Tongue (tissue), 2 donors: ENCODE data around the gene DNM1. TPM values are rescaled to one million over a fixed set of nuclear protein-coding genes. Genes with fewer than 3 reads are reported as not detected.

ENCODE experiments used
- DNase-seq: peaks from one replicate; pipeline ENCODE4 v3.0.0-alpha.2; 2015
- total RNA-seq: library from RNA; depleted of rRNA; stranded (reverse); fragments of >200 nt; gene quantifications from one replicate; pipeline ENCODE4 v1.2.3, GENCODE V29; 2014

Gene DNM1
- total RNA-seq, 1 donor from 2014 or later = 31.9 TPM

DNA sequence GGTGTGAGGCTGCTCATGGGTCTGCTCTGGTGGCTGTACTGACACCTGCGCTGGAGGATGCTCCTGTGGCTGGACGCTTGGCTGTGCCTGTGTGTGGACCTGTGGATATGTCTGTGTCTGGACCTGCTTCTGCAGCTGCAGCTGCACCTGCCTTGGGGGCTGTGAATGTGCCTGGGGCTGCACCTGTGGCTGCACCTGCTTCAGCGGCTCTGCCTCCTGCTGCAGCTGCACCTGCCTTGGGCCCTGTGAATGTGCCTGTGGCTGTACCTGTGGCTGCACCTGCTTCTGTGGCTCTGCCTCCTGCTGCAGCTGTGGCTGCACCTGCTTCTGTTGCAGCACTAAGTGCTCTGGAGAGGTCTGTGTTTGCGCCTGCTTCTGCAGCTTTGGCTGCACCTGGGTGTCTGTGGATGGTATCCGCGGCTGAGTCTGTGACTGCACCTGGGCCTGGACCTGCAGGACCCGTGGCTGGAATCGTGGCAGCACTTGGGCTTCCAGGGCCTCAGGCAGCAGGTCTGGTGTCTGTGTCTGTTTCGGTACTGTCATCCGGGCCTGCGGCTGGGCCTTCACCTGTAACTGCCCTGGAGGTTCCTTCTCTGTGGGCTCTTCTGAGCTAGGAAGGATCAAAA lies 24.3 kb upstream of the DNM1 start:
- DNase-seq = no peak

DNA sequence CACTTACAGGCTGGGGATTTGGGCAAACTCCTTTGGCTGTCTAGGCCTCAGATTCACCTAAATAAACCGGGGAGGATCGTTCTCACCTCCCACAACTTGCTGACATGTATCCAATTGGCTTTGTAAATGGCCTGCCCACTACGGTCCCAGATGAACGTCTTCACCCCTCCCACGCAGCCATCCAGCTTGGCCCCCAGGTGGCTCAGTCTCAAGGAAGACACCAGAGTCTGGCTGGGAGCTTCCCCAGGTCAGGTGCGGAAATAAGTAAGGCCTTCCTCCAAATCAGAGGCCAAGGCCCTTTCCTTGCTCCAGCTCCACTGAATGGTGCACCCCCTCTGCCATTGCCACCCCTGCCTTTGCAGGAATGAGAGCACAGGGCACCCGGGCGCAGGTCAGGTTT lies 23.2 kb upstream of the DNM1 start:
- no peak for DNase-seq

DNA sequence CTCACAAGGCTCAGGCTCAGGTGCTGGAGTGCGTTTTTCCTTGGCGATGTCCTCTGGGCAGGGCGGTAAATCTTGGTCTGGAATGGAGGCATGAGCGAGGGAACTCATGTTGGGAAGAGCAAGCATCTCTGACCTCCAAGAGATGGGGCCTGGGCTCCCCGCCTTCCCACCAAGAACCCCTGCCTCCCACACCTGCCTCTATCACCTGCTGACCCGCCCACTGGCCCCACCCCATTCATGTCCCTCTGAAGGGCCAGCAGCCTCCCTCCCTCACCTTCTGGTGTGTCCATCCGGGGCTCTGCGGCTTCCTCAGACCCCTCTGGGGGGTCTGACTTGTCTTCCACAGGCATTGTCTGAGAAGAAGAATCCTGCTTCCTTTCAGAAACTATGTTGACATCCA lies 22.7 kb upstream of the DNM1 start:
- DNase-seq = no peak

DNA sequence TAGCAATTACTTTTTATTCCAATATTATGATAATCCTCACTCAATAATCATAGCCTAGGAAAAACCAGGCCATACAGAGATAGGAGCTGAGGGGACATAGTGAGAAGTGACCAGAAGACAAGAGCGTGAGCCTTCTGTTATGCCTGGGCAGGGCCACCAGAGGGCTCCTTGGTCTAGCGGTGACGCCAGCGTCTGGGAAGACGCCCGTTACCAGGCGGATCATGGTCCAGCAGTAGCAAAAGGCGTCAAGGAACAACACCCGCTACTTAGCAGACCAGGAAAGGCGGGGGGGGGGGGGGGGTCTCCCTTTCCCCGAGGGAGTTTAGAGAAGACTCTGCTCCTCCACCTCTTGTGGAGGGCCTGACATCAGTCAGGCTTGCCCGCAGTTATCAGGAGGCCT lies 21.7 kb upstream of the DNM1 start:
- DNase-seq = peak; percentile 34

DNA sequence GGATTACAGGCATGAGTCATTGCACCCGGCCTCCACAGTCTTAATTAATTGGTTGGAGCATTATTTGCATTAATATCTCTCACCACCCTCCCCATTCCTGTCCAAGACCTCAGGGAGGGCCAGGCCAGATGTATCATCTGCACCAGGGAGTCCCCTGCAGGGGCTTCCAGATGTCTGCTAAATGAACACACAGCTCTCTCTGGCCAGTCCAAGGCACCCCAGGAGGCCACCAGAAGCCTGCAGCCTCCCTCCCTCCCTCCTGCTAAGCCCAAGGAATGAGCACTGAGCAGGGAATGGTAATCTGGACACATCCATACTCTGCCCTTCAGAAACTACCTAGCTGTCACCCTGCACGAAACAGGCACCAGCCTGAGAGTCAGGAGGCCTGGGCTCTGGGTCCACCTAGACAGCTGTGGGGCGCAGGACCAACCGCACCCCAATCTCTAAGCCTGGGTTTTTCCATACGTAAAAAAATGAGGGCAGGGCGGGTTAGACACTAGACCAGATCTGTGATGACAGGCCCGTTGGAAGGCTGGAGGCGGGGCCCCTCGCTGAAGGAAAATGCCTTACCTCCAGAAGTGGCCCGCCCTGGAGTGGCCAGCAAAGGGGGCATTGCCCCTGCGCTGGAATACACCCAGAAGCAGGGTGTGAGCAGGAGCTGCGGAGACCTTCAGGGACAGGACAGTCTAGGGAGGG lies 20.1 kb upstream of the DNM1 start:
- no peak for DNase-seq

DNA sequence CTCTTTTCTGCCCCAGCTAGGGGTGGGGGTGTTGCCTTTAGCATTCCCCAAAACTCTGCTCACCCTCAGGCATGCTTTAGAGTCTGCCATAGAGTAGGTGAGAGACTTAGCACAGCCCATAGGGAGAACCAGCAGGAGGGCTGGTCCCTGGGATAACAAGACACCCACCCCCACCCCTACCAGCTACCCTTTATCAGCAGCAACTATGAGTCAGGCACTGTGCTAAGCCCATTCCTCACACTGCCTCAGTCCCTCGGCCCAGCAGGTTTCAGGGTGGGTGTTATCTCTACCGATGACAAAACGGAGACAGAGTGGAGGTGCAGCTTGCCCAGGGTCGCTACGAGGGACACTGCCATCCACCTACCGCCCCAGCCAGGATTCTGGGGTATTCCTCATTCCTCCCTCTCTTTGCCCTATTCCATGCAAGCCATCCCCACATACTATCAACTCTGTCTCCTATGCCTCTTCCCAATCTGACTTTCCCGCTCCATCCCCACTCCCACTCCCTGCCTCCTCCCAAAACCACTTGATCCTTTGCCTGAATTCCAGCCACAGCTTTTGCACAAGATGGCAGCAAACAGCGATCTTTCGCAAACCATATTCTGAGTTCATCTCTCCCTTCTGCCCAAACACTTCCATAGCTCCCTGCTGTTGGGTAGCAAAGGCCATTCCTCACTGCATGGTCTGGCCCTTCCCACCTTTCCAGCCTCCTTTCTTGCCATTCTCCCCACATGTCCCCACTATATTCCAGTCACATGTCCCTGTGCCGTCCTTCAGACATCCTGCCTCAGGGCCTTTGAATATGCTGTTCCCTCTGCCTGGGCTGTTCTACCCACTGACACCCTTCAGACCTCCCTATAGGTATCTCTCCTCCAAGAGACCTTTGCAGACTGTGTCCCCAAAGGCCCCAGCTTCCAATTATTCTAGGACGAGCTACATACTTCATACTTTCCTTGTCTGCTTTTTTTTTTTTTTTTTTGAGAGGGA lies 16.9 kb upstream of the DNM1 start:
- DNase-seq = no peak

DNA sequence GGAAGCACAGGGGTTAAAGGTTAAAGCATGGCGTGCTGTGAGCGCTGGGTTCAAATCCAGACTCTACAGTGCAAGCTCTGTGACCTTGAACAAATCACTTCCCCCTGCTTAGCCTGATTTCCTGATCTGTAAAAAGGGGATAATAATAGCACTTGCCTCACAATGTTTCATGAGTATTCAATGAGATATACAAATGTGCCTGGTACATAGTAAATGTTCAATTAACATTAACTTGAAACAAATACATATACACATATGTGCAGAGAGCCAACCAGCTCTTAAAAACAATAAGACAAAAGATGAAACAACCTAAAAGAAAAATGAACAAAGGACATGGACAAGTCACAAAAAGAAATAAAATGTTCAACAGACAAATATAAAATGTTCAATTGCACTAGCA lies 15.8 kb upstream of the DNM1 start:
- no peak for DNase-seq

DNA sequence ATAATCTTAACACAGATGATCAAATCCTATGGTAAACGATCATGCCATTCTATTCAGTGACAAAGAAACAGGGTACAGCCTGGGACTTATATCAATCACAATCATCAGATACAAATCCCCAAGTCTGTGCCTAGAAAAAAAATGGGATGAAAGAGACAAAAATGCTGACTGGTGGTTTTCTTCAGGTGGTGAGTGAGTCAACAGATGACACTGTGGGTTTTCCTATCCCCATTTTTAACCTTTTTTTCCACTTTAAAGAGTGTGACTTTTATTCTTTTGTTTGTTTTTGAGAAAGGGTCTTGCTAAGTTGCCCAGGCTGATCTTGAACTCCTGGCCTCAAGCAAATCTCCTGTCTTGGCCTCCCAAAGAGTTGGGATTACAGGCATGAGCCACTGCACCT lies 15.0 kb upstream of the DNM1 start:
- DNase-seq = no peak

DNA sequence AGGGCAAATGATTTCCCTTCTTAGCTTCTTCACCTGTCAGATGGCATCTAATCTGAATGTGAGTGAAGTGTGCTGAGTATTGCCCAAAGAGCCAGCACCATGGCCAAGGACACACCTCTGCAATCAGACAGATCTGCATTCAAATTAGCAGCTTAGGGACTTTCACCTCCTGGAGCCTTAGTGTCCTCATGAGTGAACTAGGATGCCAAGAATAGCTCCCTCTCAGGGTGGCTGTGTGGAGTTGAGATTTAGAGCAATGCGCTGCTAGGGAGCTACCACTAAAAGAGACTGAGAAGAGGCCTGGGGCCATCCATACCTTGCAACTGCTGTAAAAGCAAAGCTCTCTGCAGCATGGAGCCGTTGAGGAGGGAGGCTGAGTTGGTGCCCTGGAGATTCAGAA lies 13.2 kb upstream of the DNM1 start:
- no peak for DNase-seq

DNA sequence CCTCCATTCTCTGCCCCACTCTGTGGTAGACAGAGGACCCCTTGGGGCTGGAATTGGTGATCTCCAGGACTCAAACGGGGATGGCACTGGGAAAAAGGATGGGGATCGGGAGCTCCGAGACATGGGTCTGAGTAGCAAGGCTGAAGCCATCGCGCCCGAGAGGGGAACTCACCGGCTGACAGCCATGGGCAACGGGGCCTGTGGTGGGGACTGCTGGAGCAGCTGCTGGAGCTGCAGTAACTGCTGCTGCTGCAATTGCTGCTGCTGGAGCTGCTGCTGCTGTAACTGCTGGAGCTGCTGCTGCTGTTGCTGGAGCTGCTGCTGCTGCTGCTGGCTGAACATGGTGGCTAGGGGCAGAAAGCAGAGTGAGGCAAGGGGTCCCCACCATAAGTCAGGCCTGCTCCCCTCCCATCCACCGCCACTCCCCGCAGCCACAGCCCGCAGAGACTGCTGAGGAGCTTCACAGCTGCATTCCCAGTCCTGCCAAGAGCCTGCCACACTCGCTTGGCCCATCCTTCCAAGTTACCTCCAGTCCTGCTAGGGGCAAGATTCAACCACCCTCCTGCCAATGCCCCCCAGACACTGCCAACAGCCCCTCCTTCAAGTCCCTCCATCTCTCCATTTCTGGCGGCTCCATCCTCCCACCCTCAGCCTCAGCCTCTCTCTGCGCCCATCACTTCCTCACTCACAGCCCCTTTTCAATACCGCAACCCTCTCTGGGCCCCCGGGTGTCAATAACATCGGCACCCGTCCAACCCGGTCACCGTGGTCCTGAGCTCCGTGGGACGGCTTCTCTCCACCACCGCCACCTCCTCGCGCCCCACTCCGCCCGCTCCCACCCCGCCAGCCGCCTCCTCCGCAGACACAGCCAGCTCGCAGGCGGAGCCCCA lies 12.4 kb upstream of the DNM1 start:
- DNase-seq = peak; percentile 25

DNA sequence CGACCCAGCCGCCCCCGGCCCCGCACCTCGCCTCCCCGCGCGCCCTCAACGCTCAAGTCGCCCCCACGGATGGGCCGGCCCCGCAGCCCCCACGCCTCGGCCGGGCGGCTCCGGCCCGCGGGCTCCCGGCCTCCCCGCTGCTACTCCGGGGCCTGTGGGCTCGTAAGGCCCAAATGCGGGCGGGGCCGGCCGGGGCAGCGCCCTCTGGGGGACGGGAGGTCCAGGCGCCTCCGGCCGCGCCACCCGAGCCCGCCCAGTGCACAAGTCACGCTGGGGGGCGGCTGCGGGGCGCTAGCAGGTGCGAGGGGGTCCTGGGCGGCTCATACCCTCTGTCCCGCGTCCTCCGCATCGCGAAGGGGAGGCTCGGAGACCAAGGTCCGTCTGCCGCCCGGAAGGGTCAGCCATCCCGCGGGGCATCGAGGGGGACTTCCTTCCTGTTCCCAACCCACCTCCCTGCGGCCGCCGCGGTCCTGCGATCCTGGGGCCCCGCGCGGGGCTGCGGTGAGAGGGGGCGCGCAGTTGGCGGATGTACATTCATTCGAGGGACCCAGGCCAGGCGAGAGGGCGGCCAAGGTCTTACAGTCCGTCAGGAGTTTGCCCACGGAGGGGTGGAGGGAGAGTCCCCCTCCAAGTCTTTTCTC lies 11.7 kb upstream of the DNM1 start, which contains the start of gene CIZ1:
TSS of gene CIZ1 (minus strand) at position 167 of the 641 bp plus-strand sequence. CDS start 715 bp downstream, outside the sequence.
- DNase-seq = peak; percentile 90

DNA sequence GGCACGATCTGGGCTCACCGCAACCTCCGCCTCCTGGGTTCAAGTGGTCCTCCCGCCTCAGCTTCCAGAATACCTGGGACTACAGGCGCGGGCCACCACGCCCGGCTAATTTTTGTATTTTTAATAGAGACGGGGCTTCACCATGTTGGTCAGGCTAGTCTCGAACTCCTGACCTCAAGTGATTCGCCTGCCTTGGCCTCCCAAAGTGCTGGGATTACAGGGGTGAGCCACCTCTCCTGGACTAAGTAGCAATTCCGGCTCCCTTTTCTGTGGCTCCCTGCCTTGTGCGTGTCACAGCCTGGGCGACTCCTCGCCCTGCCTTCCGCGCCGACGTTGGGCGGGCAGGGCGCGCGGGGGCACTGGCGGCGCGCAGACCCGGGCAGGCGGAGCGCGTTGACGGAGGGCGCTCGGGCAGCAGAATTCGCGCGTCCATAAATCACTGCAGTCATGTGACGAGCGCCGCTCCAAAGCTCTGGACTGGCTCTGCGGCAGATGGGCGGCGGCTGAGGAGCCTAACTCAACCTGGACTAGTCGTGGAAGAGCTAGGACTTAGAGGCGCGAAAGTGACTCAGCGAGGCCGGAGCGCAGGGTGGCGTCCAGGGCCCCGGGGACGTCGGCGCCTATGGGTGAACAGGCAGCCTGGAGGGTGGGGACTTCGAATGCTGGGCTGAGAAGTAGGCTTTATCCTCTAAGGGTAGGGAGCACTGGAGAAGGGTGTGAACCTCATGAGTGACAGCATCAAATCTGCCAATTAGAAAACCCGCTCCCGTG lies 10.4 kb upstream of the DNM1 start:
- DNase-seq = peak; percentile 92

DNA sequence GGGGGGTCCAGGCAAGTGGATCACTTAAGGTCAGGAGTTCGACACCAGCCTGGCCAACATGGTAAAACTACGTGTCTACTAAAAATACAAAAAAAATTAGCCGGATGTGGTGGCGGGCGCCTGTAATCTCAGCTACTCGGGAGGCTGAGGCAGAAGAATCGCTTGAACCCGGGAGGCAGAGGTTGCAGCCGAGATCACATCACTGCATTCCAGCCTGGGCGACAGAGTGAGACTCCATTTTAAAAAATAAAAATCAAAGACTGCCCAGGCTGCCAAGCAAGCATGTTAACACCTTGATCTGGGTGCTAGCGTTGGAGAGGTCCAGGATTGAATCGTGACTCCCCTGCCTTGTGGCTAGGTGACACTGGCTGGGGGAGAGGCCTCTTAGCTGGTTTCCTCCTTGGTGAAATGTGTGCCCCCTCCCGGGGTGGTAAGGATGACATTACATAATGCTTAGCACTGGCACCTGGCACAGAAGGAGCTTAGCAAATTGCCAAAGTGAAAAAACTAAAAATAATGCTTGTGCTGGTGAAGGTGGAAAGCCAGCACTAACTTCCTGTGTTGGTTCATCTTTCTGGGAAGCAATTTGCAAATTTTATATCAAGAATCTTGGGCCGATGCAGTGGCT lies 9.6 kb upstream of the DNM1 start:
- DNase-seq = no peak

DNA sequence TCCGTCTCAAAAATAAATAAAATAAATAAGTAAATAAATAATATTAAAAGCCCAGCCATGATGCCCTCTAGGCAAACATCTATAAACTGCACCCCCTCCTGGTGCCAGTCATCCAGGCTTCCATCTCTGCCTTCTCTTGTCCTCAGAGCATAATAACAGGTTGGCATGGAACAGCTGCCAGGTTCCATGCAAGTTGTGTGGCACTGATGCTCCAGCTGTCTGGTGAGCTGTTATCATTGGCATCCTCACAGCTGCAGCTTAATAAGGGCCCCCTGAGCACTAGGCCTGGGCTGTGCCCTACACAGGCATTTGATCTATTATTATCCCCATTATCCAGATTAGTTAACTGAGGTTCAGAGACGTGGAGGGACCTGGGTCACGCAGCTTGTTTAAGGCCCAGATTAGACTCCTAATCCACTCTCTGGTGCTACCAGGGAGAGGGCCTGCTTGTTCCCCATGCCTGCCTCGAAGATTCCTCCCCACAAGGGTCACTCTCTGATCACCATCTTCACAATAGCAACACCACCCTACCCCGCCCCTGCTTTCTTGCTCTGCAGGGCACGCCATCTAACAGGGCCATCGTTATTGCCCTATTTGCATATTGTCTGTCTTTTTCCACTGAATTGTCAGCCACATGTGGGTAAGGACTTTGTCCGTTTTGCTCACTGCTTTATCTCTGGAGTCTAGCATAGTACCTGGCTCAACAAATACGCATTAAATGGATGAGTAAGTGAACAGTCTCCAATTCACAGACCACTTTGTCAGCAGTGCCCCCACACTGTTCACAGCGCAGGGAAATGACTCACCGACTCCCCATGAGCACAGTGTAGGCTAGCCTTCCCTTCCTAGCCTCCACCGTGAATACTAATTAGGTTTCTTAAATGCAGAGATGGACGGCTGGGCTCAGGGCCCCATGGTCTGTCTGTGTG lies 1.5 kb upstream of the DNM1 start:
- DNase-seq = peak; percentile 19

DNA sequence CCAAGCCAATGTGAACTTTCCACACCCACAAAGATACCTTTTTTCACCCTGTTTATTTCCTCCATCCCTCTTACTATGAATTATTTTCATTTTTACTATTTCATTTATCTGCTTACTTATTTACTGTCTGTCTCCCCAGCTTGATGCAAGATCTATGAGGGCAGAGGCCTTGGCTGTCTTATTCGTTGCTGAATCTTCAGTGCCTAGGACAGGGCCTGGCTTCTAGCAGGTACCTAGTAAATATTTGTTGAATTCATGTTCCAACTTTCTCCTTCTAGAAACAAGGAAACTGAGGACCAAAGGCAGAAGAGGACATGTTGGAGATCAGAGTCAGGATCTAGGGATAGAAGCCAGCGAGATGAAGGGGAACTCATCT lies 543 bp upstream of the DNM1 start:
- DNase-seq = no peak

DNA sequence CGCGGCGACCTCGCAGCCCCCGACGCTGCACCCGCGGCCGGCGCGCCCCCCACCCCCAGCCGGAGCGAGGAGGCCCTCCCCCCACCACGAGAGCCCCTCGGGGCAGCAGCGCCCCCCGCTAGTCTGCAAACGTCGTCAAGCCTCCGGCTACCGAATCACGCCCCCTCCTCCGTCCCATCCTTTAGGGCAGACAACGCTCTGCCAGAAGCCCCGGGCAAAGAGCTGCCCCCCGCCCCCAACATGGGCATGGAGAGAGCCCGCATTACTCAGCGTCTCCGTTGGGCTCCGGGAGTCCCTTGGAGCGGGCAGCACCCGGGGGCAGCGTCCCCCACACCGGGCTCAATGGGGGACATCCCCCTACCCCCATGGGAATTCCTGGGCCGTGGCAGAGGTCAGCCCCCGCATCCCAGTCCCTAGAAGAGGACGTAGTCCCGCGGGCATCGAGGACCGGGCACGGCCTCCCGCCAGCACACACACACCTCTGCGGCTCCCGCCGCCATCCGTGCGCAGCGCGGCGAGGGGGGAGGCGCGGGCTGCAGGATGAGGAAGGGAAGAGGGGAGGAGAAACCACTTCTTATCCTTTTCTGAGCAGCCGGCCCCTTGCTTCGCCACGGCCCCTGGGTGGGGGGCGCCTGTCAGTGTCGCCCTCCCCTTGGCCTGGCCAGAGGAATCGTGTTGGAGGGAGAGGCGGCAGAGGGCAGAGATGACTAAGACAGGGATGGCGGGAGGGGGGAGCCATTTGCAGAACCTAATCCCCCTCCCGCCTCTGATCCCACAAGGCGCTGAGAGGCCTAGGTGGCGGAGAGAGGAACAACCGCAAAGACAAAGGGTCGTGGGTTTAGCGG lies 750 bp downstream of the DNM1 start:
- DNase-seq = peak; percentile 46

DNA sequence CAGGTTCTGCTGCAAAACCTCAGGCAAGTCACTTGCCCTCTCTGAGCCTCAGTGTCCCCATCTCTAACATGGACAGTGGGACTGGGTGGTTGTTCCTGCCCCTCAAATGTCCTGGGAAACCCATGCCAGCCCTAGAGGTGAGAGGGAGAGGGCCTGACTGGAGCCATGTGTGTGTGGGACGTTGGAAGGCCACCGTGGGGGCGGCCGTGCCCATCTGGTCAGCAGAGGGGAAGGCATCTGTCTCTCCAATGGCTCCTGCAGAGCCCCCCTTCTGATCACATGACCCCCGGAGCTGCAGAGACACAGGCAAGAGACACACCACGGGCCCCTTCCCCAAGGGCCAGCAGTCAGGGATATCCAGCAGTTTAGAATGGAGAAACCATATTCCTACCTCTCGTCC lies 1.7 kb downstream of the DNM1 start:
- no peak for DNase-seq
